MG63 (cell line): ENCODE data around the gene AJM1. TPM values are rescaled to one million over a fixed set of nuclear protein-coding genes. Genes with fewer than 3 reads are reported as not detected.
A peak's percentile ranks its signal among the peaks of the same experiment; 100 is the strongest.
"Not testable (repeated sequence)": the region's sequence is repeated elsewhere in the genome, so short reads cannot be mapped to it uniquely, and the experiment has no call there.

Source experiments
- DNase-seq: peaks from one replicate; pipeline ENCODE4 v3.0.0-alpha.2; 2020
- H3K27me3 ChIP-seq: fragments of 250-450 bp; sonication (Bioruptor Pico); 2 replicates; pipeline ENCODE4 v1.5.1; 2020; ENCODE audit warnings: mild to moderate bottlenecking, moderate library complexity
- H3K36me3 ChIP-seq: fragments of 250-450 bp; sonication (Bioruptor Pico); 2 replicates; pipeline ENCODE4 v1.5.1; 2020; ENCODE audit warnings: mild to moderate bottlenecking, moderate library complexity
- H3K4me3 ChIP-seq: fragments of 250-450 bp; sonication (Bioruptor Pico); 2 replicates; pipeline ENCODE4 v1.5.1; 2020; ENCODE audit warnings: mild to moderate bottlenecking, moderate library complexity
- H3K9me3 ChIP-seq: fragments of 250-450 bp; sonication (Bioruptor Pico); 2 replicates; pipeline ENCODE4 v1.5.1; 2020; ENCODE audit warnings: mild to moderate bottlenecking, moderate library complexity
- total RNA-seq: library from RNA; depleted of rRNA; stranded (reverse); fragments of >200 nt; shearing (Covaris generic); gene quantifications from 2 replicates; pipeline ENCODE4 v1.2.3, GENCODE V29; 2014; ENCODE audit warnings: low replicate concordance

AJM1 gene
- total RNA-seq, 1 experiment from 2014 or later = 0.82 TPM

DNA sequence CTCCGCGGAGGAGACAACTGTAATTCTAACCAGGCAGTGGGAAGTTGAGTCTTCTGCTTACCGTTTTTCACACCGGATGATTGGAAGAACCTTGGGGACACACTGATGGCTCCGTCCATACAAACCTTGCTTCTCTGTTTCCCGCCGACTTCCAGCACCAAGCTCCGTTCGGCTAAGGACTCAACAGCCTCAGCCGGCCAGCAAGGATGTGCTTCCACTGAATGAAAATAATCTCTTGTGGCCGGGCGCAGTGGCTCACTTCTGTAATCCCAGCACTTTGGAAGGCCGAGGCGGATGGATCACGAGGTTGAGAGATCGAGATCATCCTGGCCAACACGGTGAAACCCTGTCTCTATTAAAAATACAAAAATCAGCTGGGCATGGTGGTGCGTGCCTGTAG, 25.6 kb downstream of the AJM1 start:
- no peak overlapping the region for H3K4me3 ChIP-seq
- no peak for DNase-seq
- H3K36me3 ChIP-seq = peaks cover 23% of the 10 kb centered on the region
- peaks cover 26% of the 10 kb centered on the region for H3K9me3 ChIP-seq
- H3K27me3 ChIP-seq = no peaks in the 10 kb centered on the region

GRCh38 chr9:136868644-136869043, 26.4 kb downstream of the AJM1 start:
- Histone ChIP-seq H3K4me3 (no peak overlapping the region), H3K9me3 (peaks cover 31% of the 10 kb centered on the region), H3K36me3 (peaks cover 15% of the 10 kb centered on the region), H3K27me3 (no peaks in the 10 kb centered on the region)
- DNase-seq = no peak

DNA sequence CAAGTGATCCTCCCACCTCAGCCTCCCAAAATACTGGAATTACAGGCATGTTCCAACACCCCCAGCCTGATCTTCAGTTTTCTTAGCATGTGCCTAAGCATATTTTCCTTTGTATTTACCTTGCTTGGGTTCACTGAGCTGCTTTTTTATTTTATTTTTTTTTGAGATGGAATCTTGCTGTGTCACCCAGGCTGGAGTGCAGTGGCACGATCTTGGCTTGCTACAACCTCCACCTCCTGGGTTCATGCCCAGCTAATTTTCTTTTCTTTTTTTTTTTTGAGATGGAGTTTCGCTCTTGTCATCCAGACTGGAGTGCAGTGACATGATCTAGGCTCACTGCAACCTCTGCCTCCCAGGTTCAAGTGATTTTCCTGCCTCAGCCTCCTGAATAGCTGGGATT, 27.3 kb downstream of the AJM1 start:
- peaks cover 32% of the 10 kb centered on the region for H3K9me3 ChIP-seq
- H3K27me3 ChIP-seq, DNase-seq, H3K4me3 ChIP-seq: not testable (repeated sequence)
- peaks cover 13% of the 10 kb centered on the region for H3K36me3 ChIP-seq

- H3K36me3 ChIP-seq = no peaks in the 10 kb centered on the region
- H3K9me3 ChIP-seq = peaks cover 19% of the 10 kb centered on the region
- DNase-seq = no peak
- H3K4me3 ChIP-seq = no peak overlapping the region
- no peaks in the 10 kb centered on the region for H3K27me3 ChIP-seq
These were observed 32.9 kb downstream of the AJM1 start for GRCh38 chr9:136875155-136875554.

DNA sequence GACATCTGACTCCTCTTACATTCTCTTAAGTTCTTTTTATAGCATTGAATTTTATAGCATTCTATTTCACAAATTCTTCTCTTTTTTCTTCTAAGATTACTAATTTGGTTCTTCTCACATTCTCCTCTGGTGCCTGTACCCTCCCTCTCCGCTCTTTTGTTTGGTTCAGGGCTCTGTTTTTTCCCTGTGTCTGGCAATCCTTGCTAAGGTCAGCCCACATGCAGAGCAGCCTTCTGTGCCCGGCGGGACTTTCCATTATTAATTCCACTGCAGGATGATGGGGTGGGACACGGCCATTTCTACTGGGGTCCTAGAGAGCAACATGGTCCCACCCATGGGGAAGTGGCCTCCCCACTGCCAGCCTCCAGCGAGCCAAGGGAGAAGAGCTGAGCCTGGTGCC, 34.2 kb downstream of the AJM1 start:
- Histone ChIP-seq H3K36me3 (no peaks in the 10 kb centered on the region), H3K4me3 (no peak overlapping the region), H3K9me3 (peaks cover 10% of the 10 kb centered on the region; the same call in 1 of the 2 replicates), H3K27me3 (no peaks in the 10 kb centered on the region)
- DNase-seq = no peak

DNA sequence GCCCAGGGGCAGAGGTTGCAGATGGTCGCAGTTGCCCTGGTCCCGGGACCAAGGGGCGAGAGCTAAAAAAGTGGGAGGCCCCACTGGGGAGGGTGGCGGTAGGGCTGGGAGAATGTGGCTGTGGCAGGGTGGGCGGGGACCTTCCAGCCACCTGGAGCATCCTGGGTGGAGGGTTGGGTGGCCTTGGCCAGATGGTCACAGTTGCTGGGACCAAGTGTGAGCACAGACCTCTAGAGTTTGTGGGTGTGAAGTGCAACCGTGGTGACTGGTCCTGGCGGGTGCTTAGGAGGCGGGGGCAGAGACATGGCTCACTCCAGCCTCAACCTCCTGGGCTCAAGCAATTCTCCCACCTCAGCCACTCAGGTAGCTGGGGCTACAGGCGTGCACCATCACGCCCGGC, 38.4 kb downstream of the AJM1 start:
- H3K9me3 ChIP-seq = no peaks in the 10 kb centered on the region
- H3K36me3 ChIP-seq = no peaks in the 10 kb centered on the region
- H3K27me3 ChIP-seq = no peaks in the 10 kb centered on the region
- DNase-seq = no peak
- no peak overlapping the region for H3K4me3 ChIP-seq

DNA sequence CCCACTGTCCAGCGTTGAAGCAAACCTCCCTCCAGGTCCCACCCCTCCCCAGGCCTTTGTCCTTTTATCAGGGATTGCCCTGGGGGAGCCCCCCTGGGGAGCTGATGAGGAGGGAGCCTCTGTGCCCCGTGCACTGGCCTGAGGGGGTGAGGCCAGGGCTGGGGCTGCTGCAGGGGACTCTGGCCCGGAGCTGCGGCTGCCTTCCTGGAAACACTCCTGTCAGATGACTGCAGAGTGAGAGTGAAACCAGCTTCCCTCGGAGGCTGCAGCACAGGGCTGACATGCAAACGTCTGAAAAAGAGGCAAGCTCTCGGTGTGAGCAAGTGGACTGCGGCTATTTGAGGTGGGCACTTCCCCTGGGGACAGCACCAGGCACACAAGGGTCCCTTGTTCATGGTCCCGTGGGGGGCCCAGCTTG, 39.4 kb downstream of the AJM1 start:
- Histone ChIP-seq H3K9me3 (no peaks in the 10 kb centered on the region), H3K4me3 (no peak overlapping the region), H3K36me3 (no peaks in the 10 kb centered on the region), H3K27me3 (no peaks in the 10 kb centered on the region)
- DNase-seq = no peak

GRCh38 chr9:136882109-136882946, 40.0 kb downstream of the AJM1 start:
- peak; percentile 91 for DNase-seq
- Histone ChIP-seq H3K4me3 (peak overlapping the region; percentile 20; the same call in 1 of the 2 replicates), H3K36me3 (no peaks in the 10 kb centered on the region), H3K9me3 (no peaks in the 10 kb centered on the region), H3K27me3 (no peaks in the 10 kb centered on the region)

GRCh38 chr9:136882947-136883283, 40.6 kb downstream of the AJM1 start:
- not testable (repeated sequence) for DNase-seq, H3K9me3 ChIP-seq, H3K36me3 ChIP-seq, H3K27me3 ChIP-seq, H3K4me3 ChIP-seq

- not testable (repeated sequence) for H3K9me3 ChIP-seq, DNase-seq, H3K4me3 ChIP-seq, H3K27me3 ChIP-seq, H3K36me3 ChIP-seq
These were observed 41.4 kb downstream of the AJM1 start for GRCh38 chr9:136883670-136884069.

- no peaks in the 10 kb centered on the region for H3K27me3 ChIP-seq
- peaks cover 18% of the 10 kb centered on the region for H3K36me3 ChIP-seq
- peak; percentile 99 for DNase-seq
- no peaks in the 10 kb centered on the region for H3K9me3 ChIP-seq
- peak within 1 kb of the TSS; percentile 94 for H3K4me3 ChIP-seq
These were observed 43.8 kb downstream of the AJM1 start, which contains the start of gene TRAF2 for GRCh38 chr9:136885950-136886578. Gene TRAF2, plus strand, starts transcription at chr9:136886516. Its CDS starts 12,225 bp downstream, at chr9:136898741.

GRCh38 chr9:136886610-136887597, 44.6 kb downstream of the AJM1 start:
- H3K36me3 ChIP-seq = peaks cover 18% of the 10 kb centered on the region
- no peaks in the 10 kb centered on the region for H3K27me3 ChIP-seq
- peak; percentile 41 for DNase-seq
- H3K4me3 ChIP-seq = peak overlapping the region; percentile 94
- no peaks in the 10 kb centered on the region for H3K9me3 ChIP-seq

- Histone ChIP-seq H3K9me3 (no peaks in the 10 kb centered on the region), H3K36me3 (peaks cover 28% of the 10 kb centered on the region), H3K27me3 (no peaks in the 10 kb centered on the region), H3K4me3 (no peak overlapping the region)
- no peak for DNase-seq
These were observed 46.2 kb downstream of the AJM1 start for GRCh38 chr9:136888454-136888853.

- Histone ChIP-seq H3K36me3 (peaks cover 28% of the 10 kb centered on the region), H3K9me3 (no peaks in the 10 kb centered on the region), H3K27me3 (no peaks in the 10 kb centered on the region), H3K4me3 (no peak overlapping the region)
- DNase-seq = no peak
These were observed 47.6 kb downstream of the AJM1 start for GRCh38 chr9:136889858-136890257.

DNA sequence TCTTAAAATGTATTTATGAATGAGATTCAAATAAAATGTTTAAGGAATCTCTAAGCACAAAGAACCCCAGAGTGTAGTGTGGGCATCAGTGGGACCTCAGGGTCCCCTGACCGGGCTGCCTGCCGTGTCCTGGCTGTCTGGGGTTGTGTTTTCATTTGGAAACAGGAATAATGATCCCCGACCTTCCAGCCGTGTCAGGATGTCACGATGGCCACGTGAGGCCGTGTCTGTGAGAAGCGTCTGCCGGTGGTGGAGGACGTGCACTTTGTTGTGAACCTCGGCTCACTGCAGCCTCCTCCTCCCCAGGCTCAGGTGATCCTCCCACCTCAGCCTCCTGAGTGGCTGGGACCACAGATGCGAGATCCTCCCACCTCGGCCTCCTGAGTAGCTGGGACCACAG, 48.4 kb downstream of the AJM1 start:
- DNase-seq = no peak
- Histone ChIP-seq H3K36me3 (peaks cover 28% of the 10 kb centered on the region), H3K27me3 (no peaks in the 10 kb centered on the region), H3K4me3 (no peak overlapping the region), H3K9me3 (no peaks in the 10 kb centered on the region)
